K562 (cell line): ENCODE measurements around the gene PRKAR2B. TPM values are rescaled to one million over a fixed set of nuclear protein-coding genes. Genes with fewer than 3 reads are reported as not detected.
A peak's percentile ranks its signal among the peaks of the same experiment; 100 is the strongest.

ENCODE experiments used
- GABPA ChIP-seq: fragments of 200-800 bp; sonication (Bioruptor generic); conservative IDR thresholded peaks from 2 replicates; pipeline ENCODE4 v1.6.1; 2016; ENCODE audit warnings: low read depth, missing genetic modification characterization, missing compliant biosample characterization
- GATAD2B ChIP-seq: fragments of 450-650 bp; IDR thresholded peaks from 2 replicates; pipeline ENCODE4 v1.6.1; 2017; ENCODE audit warnings: mild to moderate bottlenecking, borderline replicate concordance
- HDAC8 ChIP-seq: fragments of 450-650 bp; IDR thresholded peaks from 2 replicates; pipeline ENCODE4 v1.6.1; 2016; ENCODE audit warnings: mild to moderate bottlenecking, missing genetic modification characterization, moderate library complexity, missing compliant biosample characterization
- HNRNPK ChIP-seq: fragments of 200-400 bp; formaldehyde crosslinking; IDR thresholded peaks from one replicate; pipeline ENCODE4 v1.6.1; 2018; ENCODE audit warnings: mild to moderate bottlenecking, low read depth, low read length; ENCODE audit not compliant: poor library complexity, severe bottlenecking
- ILK ChIP-seq: fragments of 450-650 bp; IDR thresholded peaks from 2 replicates; pipeline ENCODE4 v1.6.1; 2016; ENCODE audit warnings: missing genetic modification characterization, low read depth, mild to moderate bottlenecking, missing compliant biosample characterization, moderate library complexity, borderline replicate concordance
- MTA3 ChIP-seq: fragments of 450-650 bp; formaldehyde crosslinking; IDR thresholded peaks from 2 replicates; pipeline ENCODE4 v1.6.1; 2017; ENCODE audit warnings: mild to moderate bottlenecking, borderline replicate concordance
- POLR2A ChIP-seq: fragments of 450-650 bp; conservative IDR thresholded peaks from 2 replicates; pipeline ENCODE4 v1.6.1; 2016
- RBM17 ChIP-seq: fragments of 200-400 bp; formaldehyde crosslinking; IDR thresholded peaks from 2 replicates; pipeline ENCODE4 v1.6.1; 2017; ENCODE audit warnings: low read depth, mild to moderate bottlenecking, low read length, borderline replicate concordance
- SIX5 ChIP-seq, 2 experiments: IDR thresholded peaks; 2 replicates each; pipeline ENCODE4 v1.6.1; 2011; ENCODE audit warnings: low read length in 2 of 2, borderline replicate concordance in 1 of 2, low read depth in 1 of 2, mild to moderate bottlenecking in 1 of 2, moderate library complexity in 1 of 2; ENCODE audit not compliant: insufficient read depth in 1 of 2
- ZC3H11A ChIP-seq: IDR thresholded peaks from 2 replicates; pipeline ENCODE4 v1.6.1; 2012; ENCODE audit warnings: low read depth, low read length, improper control_type of control experiment
- ZFP30 ChIP-seq: fragments of 250-450 bp; sonication (Bioruptor Pico); IDR thresholded peaks from 2 replicates; pipeline ENCODE4 v1.8.0; 2022; ENCODE audit warnings: moderate library complexity, mild to moderate bottlenecking, inconsistent platforms, borderline replicate concordance
- ZNF12 ChIP-seq: sonication (generic); formaldehyde crosslinking; IDR thresholded peaks from 2 replicates; pipeline ENCODE4 v1.4.0; 2020; ENCODE audit warnings: mild to moderate bottlenecking, missing genetic modification reagents
- ZNF239 ChIP-seq: fragments of 250-450 bp; sonication (Bioruptor Pico); IDR thresholded peaks from 2 replicates; pipeline ENCODE4 v1.4.0; 2020; ENCODE audit warnings: mild to moderate bottlenecking
- ZNF551 ChIP-seq: fragments of 250-450 bp; sonication (Bioruptor Pico); IDR thresholded peaks from 2 replicates; pipeline ENCODE4 v1.5.0; 2021; ENCODE audit warnings: mild to moderate bottlenecking, moderate library complexity
- polyA plus RNA-seq, 8 experiments: library from polyadenylated mRNA; depleted of rRNA in 4 of 8; stranded (reverse) in 5 of 8; unstranded in 3 of 8; fragments of >200 nt; fragmentation: Nextera tagmentation in 2 of 8; fragmentation: Illumina TruSeq in 1 of 8; extraction: Ambion mirVana in 2 of 8; extraction: Trizol in 1 of 8; gene quantifications; 2 replicates each; pipeline versions ENCODE4 v1.2.1 to v1.2.3, GENCODE V29; 2011 to 2014; ENCODE audit warnings: inconsistent platforms in 1 of 8, missing spikeins in 1 of 8
- total RNA-seq, 7 experiments: library from RNA; depleted of rRNA in 6 of 7; stranded (reverse); fragments of >200 nt in 6 of 7; fragmentation: Illumina TruSeq in 2 of 7; extraction: Trizol in 2 of 7; gene quantifications; 2 replicates each; pipeline versions ENCODE4 v1.2.1 to v1.2.3, GENCODE V29; 2011 to 2021; ENCODE audit warnings: low replicate concordance in 1 of 7
- TF ChIP-seq, protein P1 (sequence below): fragments of 450-650 bp; IDR thresholded peaks from 2 replicates; pipeline ENCODE4 v1.6.1; 2016; ENCODE audit warnings: low read depth, mild to moderate bottlenecking, moderate library complexity
- TF ChIP-seq, protein P2 (sequence below): fragments of 200-800 bp; sonication (Bioruptor generic); IDR thresholded peaks from 2 replicates; pipeline ENCODE4 v1.6.1; 2016; ENCODE audit warnings: missing genetic modification characterization, missing compliant biosample characterization
- TF ChIP-seq, protein P3 (sequence below): sonication (generic); formaldehyde crosslinking; IDR thresholded peaks from 2 replicates; pipeline ENCODE4 v1.8.1; 2023; ENCODE audit warnings: mild to moderate bottlenecking, missing genetic modification reagents

PRKAR2B gene
- total and polyA plus RNA-seq, 9 of the 15 experiments (the other 6 are each of a cell fraction or from before 2014, with no cell fraction given): 59.0 to 173 (median 129) TPM

DNA sequence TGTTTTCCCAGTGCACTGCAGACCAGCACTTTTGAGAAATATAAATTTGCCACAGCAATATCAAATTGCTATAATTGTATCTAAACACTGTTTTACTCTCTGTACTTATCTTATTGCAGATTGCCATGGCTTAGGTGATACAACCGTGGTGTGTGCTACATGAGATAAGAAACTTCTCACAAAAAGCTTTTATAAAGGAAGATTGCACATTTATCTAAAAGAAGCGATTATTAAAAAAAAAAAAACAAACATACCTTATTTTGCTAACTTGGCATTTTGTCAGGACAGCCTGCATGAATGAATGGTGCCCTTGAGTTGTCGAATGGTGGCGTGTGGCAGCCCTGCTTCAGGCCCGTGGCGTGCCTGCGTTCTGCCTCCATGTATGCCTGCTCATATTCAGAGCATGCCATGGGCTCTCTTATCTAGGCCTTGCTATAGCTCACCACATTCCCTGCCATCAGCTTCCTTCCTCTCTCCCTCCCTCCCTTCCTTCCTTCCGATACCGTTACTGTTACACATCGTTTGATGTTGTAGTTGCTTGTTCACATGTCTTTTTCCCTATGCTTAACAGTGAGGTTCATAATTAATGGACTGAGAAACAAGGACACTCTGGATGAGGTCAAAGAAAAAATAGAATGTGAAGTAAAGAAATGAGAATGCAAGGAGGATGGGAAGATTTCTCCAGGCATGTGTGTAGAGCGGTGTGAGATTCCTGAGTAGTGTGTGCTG is 34.9 kb downstream of the PRKAR2B start (continued):
- TF ChIP-seq, protein P1, sequence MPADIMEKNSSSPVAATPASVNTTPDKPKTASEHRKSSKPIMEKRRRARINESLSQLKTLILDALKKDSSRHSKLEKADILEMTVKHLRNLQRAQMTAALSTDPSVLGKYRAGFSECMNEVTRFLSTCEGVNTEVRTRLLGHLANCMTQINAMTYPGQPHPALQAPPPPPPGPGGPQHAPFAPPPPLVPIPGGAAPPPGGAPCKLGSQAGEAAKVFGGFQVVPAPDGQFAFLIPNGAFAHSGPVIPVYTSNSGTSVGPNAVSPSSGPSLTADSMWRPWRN: peak; percentile 79
- TF ChIP-seq, protein P2, sequence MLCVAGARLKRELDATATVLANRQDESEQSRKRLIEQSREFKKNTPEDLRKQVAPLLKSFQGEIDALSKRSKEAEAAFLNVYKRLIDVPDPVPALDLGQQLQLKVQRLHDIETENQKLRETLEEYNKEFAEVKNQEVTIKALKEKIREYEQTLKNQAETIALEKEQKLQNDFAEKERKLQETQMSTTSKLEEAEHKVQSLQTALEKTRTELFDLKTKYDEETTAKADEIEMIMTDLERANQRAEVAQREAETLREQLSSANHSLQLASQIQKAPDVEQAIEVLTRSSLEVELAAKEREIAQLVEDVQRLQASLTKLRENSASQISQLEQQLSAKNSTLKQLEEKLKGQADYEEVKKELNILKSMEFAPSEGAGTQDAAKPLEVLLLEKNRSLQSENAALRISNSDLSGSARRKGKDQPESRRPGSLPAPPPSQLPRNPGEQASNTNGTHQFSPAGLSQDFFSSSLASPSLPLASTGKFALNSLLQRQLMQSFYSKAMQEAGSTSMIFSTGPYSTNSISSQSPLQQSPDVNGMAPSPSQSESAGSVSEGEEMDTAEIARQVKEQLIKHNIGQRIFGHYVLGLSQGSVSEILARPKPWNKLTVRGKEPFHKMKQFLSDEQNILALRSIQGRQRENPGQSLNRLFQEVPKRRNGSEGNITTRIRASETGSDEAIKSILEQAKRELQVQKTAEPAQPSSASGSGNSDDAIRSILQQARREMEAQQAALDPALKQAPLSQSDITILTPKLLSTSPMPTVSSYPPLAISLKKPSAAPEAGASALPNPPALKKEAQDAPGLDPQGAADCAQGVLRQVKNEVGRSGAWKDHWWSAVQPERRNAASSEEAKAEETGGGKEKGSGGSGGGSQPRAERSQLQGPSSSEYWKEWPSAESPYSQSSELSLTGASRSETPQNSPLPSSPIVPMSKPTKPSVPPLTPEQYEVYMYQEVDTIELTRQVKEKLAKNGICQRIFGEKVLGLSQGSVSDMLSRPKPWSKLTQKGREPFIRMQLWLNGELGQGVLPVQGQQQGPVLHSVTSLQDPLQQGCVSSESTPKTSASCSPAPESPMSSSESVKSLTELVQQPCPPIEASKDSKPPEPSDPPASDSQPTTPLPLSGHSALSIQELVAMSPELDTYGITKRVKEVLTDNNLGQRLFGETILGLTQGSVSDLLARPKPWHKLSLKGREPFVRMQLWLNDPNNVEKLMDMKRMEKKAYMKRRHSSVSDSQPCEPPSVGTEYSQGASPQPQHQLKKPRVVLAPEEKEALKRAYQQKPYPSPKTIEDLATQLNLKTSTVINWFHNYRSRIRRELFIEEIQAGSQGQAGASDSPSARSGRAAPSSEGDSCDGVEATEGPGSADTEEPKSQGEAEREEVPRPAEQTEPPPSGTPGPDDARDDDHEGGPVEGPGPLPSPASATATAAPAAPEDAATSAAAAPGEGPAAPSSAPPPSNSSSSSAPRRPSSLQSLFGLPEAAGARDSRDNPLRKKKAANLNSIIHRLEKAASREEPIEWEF: no peak
- TF ChIP-seq ZNF12 (no peak), MTA3 (peak; percentile 85), RBM17 (no peak), ILK (tag) (no peak), GABPA (peak; percentile 38; the same call in 1 of the 2 replicates), ZFP30 (CRISPR knock-in tag) (no peak), SIX5 (IDR thresholded peaks at IDR 0.05; ENCODE audit: borderline replicate concordance in 1 of 2, insufficient read depth in 1 of 2, low read depth in 1 of 2, low read length in 2 of 2) (no peak), ZNF551 (CRISPR knock-in tag) (no peak), POLR2A (no peak), ZC3H11A (no peak), HNRNPK (no peak), HDAC8 (tag) (0 out of 2 replicates have a peak, but pooled peaks have one; percentile 17), ZNF239 (peak; percentile 8; the same call in 1 of the 2 replicates), GATAD2B (peak; percentile 59; the same call in 1 of the 2 replicates)
- TF ChIP-seq, protein P3, sequence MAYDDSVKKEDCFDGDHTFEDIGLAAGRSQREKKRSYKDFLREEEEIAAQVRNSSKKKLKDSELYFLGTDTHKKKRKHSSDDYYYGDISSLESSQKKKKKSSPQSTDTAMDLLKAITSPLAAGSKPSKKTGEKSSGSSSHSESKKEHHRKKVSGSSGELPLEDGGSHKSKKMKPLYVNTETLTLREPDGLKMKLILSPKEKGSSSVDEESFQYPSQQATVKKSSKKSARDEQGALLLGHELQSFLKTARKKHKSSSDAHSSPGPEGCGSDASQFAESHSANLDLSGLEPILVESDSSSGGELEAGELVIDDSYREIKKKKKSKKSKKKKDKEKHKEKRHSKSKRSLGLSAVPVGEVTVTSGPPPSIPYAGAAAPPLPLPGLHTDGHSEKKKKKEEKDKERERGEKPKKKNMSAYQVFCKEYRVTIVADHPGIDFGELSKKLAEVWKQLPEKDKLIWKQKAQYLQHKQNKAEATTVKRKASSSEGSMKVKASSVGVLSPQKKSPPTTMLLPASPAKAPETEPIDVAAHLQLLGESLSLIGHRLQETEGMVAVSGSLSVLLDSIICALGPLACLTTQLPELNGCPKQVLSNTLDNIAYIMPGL (CRISPR knock-in tag): no peak; the same call in 1 of the 2 replicates
